Stimulated activated CD4-positive, alpha-beta T cell treated with anti-CD3 and anti-CD28 coated beads, Interleukin-4, amount 100 ng/mL, for 48 hours (primary cell): ENCODE measurements around the gene ATP10A.

Experiments
- DNase-seq, 2 donors: peaks; one replicate each; pipeline ENCODE4 v3.0.0-alpha.2; 2020; ENCODE audit warnings: low read depth in 2 of 2

ATP10A gene

DNA sequence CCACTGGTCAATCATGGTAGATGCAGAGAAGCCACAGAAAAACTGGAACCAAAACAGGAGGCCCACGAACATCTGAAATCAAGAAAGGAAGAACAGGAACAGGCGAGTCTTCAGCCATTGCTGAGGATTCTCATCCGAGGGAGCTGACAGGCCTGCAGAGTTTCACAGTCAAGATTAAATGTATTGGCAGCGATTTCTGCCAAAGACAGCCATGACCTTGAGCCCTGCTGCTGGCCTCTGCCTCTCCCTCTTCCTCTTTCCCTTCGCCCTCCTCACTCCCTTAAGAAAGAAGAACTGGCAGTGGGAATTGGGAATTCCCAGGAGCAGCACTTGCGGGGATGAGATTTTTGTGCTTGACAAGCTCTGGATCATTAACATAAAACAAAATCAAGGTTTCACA lies 179.7 kb downstream of the ATP10A start:
- DNase-seq: no peak

DNA sequence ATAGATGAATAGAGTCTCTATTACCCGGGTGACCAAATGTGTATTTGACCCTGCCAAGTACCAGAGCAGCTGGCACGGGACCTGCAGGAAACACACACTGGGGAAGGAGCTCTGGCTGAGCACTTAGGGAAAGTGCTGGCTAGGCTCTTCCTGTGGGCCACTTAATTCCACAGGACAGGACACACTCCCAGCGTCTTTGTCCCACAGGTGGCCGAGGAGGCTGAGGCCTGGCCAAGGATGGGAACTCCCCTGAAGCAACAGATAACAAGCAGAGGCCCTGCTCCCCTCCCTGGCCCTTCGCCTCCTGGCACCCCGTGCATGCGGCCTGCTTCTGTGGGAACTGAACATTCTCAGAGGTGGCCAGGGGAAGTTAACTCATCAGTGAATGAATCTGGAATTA lies 180.8 kb downstream of the ATP10A start:
- no peak for DNase-seq

DNA sequence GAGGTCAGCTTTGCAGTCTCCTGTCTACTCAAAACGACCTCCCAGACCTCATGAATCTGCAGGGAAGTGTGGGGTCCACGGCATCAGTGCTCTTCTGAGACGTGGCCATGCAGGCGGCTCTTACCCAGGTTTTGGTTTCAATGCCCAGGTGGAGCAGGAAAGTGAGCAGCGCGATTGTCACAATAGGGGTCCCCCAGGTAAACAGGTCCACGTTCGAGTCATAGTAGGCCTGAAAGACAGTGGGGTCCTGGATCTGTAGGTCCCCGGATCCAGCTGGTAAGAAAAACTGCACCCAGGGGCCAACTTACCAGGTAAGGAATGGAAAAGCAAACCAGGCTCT lies 182.5 kb downstream of the ATP10A start:
- no peak for DNase-seq

DNA sequence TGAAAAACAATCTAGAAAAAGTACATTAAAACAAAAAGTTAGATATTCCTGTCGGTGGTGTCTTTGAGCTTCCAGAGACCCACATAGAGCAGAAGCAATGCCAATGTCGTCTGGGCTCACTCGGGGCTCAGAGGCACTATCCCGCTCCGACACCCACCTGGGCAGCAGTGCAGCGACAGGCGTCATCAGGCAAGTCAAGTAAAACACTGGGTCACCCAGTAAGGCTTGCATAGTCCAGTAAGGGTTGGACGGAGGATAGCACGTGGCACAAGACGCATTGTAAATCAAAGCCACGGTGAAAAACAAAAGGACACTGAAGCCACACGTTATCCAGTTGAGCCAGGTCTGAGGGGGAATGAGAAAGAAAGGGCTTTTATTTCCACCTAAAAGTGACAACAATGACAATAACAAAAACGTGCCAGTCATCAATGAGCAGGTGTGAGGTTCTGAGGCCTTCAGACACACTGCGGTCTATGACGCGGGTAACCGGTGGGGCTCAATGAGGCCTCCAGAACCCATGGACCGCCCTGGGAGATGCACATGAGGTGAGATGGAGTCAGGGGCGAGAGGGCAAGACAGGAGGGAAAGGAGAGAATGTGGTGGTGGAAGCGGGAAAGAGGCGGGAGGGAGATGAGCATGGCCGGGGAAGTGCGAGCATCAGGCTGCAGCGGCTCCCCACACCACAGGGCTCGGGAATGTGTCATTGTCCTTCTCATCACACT lies 183.0 kb downstream of the ATP10A start:
- DNase-seq: no peak

DNA sequence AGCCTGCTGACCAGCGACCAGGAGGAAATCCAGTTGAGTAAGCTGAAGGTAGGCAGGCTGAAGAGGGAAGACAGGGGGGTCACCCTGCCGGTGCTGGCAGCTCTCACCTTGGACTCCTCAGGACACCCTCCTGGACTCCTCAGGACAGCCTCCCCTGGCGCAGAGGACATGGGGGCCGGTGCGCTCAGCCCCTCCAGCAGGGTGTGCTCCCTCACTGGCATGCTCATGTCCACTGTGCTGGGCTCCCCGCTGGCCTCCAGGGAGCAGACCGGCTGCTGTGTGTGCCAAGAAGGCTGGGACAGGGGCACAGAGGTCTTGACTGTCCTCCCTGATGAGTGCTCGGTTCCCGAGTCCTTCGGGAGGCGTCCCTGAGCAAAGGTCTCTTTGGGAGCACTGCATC lies 183.6 kb downstream of the ATP10A start:
- no peak for DNase-seq

DNA sequence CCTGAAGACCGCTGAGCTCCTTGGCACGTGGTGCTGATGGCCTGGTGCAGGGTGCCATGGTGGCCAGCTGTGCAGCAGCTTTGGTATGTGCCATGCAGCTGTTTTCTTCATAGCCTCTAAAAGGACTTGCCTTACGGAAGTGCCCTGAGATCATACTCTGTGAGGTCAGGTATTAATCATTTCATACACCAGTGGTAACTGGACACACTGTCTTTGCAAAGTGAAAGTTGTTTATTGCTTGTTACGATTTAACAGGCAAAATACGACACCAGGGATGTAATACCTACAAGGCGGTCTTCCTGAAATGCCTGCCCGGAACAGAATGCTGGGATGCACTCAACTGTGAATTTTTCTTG lies 184.6 kb downstream of the ATP10A start:
- DNase-seq: no peak

DNA sequence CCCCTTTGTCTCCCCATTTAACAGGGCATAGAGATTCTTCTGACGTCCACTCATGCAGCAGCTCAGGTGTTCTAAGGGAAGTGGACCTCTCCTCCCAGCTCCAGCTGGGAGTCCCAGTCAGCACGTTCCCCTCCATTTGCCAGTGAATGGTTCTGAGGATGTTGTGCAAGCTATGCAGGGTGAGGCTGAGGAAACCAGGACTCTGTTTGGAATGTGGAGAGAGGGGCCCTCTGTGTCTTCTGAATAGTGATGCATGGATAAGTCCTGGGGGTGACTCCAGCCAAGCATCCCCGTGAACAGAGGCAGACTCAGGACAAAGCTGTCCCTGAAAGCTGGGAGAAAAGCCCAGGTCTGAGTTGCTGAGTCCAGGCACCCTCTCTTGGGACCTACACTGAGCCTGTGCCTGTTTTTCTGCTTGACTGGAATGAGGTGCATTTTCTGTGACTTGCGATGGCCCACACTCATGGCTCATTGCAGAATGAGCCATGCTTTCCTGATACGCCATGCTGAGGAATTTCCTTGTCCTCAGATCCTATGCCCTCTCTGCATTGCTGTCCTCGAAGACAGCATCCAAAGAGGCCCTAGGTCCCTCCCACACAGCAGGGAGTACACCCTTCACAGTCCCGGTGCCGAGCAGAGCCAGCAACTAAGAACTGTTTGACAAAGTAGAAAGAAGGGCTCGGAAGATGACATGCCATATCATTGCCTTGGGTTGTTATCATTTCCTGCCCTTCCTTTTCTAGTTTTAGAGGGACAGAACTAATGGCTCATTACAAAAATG lies 185.2 kb downstream of the ATP10A start:
- no peak for DNase-seq

DNA sequence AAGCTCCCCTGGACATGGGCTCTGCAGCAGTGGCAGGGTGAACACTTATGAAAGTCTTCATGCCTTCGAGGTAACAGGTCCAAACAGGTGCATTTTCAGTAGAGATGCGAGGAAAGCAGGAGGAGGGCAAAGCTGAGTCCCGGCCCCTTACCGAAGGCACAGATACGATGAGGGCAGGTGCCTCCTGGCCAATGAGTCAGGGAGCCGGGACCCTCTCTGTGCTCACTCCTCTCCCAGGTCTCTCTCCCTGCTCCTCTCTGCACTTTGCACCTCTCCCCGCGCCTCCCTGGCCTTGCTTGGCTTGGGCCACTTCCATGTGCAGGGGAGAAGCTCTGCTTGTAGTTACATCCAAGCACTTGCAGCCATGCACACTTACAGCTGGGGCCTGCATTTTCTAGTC lies 187.1 kb downstream of the ATP10A start:
- no peak for DNase-seq

DNA sequence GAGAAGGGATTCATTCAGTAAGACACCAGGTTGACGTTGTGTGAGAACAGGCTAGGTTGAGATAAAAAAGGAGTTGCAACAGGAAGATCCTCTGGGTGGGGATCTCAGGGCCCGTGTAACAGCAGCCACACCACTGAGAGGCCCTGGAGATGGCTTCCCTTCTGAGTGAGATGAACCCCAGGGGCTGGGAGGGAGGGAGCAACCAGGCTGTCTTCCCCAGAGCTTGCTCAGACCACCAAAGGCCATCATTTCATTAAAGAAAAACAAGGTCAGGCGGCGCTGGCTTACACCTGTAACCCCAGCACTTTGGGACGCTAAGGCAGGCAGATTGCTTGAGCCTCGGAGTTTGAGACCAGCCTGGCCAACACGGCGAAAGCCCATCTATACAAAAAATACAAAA lies 187.7 kb downstream of the ATP10A start:
- DNase-seq: no peak

DNA sequence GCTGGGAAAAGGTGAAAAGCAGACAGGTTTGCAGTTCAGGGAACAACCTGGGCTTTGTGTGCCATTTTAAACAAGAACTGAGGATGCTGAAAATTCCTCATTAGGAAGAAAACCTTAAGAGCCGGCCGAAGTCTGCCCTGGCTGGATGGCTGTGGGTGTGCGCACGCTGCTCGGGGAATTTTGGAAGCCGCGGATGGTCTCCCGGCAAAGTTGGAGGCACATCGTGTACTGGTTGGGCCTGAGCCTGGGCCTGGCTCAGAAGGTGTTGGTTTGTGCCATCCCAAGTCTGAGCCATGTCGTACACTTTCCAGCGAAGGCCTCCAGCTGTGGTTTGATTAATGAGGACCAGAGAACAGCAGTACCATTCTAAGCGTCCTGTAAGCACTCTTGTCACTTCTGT lies 188.2 kb downstream of the ATP10A start:
- DNase-seq: no peak

DNA sequence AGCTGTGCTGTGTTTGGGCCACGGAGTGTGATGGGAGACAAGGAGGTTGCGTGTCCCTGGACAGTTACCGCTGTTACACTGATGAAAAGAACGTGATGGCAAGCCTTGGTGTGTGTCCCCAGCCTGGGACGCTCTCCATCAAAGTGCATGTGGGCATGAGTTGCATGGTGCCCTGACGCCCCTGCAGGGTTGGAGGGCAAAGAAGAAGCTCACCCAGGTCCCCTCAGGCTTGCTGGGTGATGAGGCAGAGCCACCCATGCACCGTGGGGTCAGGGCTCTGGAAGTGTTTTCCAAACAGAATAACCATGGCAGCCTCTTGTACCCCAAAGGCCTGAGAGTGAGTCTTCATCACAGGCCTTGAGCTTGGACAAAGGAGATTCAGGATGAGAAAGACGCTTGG lies 189.2 kb downstream of the ATP10A start:
- no peak for DNase-seq

DNA sequence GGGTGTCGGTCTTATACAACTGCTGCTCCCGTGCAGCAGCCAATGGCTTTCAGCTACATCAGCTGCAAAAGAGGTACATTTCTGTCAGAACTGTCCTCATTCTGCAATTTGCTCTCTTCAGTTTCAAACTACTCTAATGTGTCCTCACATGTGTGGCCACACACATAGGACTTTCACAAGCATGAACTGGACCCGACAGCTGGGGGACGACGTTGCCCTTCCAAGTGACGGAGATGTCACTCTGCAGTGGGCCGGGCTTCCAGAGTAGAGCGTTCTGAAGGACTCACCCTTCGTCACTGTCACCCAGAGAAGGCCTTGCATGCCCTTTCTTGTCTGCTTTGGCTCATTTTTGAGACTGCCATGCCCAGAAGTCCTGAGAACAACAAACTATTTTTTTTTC lies 189.8 kb downstream of the ATP10A start:
- no peak for DNase-seq

DNA sequence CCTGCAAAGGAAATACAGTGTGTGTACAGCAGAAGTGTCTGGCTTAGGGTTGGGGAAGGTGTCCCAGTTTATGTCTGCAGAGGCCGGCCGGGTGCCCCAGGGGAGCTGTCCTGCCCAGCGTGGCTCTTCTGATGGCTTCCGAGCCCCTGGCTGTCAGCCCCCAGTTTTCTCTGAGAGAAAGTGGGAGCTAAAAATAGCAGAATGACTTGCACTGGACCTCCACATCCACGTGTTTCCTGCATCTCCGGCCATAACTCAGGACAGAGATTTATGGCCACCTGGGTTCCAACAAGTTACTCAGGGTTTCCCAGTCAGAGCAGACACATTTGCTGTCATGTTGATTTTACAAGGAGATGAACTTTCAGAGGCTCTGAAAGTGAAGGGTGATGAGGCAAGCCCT lies 192.0 kb downstream of the ATP10A start:
- no peak for DNase-seq

DNA sequence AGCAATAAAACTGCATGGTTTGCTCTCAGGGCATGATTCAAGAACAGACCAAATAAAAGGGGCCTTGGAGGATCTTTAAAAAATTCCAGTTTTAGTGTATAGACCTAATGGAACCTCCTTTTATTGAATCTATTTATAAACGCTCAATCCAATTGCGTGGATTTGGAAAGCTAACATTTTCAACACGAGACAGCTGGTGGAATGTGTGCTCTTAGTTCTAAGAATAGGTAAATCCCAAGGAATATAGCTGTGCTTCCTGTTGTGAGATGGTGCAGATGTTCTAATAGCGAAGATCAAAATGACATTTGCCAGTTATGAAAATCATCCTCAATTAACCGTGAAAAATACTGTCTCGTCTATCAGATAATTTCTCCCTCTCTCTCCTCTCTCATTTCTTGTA lies 192.5 kb downstream of the ATP10A start:
- no peak for DNase-seq

DNA sequence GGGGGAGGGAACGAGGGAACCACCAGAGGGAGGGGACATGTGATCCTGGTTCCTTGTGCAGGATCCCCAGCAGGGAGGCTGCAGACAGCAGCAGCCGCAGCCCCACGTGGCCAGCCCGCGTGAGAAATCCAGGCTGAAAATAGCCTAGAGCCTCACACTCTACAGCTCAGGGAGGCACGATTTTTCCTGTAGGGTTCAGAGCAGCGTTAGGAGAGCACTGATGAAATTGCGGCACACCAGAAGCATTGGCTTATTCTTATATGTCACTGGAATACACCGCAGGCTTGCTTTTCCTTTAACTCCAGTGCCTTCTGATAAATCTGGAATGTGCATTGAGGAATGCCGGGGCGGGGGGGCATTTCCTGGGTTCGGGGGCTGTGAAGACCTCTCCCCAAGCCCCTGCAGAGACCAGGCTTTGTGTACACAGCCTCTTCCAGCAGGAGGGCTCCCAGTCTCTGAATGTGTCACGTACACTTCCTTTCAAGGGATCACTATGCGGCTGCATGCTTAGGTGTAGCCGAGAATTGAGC lies 193.0 kb downstream of the ATP10A start:
- DNase-seq: no peak

DNA sequence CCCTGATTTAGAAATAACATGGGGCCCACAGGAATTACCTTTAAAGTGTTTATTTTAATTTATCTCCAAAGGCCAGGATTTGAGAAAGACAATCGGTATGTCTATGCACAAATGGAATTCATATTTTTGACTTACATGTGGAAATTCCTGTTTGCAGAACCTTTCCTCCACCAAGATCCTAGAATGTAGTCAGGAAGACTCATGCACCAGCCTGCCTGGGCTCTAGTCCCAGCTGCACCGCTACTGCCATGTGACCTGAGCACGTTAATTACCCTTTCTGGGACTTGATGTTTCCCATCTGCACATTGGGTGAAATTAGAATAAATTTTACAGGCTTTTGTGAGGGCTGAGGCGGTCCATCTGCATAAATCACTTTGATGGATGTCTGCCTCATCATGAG lies 194.2 kb downstream of the ATP10A start:
- no peak for DNase-seq

DNA sequence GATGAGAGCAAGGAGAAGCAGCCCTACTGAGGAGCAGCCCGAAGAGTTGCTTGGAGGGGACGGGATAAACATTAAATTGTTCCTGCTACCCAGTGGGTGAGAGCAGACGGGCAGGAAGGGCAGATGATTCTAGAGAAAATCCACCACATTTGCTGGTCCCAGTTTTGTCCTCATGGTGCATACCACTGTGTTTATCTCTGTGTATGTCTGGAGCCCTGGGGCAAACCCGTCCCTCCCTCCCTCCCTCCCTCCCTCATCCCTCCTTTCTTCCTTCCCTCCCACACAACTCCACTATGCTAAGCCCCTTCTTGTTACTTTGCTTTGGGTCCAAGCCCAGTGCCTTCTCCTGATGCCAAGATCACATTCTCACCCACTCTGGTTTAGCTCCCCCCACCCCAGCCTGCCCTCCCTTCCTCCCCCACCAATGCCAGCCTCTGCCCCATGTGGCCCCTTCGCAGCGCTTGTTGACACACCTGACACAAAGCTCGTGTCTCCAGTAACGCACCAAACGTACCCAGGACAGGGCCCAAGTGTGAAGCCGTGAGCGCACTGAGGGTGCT lies 194.8 kb downstream of the ATP10A start:
- DNase-seq: no peak

DNA sequence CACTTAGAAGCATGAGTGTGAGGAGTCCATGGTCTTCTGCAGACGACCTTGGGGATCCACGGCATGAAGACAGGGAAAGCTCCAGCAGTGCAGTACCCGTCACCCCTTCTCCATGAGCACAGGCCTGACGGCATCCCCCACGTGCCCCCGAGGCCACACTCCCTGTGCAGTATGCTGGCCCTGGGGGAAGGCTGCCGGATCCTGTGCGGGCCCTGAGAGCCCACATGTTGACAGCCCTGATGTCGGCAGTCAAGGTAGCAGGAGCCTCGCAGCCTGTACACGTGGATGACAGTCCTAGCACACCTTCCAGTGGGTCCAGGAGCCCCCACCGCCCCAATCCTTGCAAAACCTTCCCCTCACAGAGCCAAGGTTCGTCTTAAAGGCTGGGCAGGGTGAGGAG lies 195.3 kb downstream of the ATP10A start:
- DNase-seq: no peak

DNA sequence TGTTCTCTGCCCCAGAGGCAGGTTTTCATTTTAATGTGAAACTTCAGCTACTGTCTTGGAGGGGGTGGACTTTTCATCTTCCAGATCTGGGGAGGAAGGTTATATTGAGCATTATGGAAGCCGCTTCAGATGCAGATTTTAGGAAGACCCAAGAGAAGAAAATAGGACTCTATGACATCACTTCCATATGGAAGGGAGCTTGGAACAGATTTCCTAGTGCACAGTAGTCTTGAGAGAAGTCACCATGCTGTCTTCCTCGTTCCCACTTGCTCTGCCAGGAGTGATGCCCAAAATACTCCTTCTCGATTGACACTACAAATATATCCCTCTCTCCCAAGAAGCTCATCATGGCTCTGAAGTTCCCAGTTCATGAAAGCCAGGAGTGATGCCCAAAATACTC lies 197.2 kb downstream of the ATP10A start:
- DNase-seq: no peak

DNA sequence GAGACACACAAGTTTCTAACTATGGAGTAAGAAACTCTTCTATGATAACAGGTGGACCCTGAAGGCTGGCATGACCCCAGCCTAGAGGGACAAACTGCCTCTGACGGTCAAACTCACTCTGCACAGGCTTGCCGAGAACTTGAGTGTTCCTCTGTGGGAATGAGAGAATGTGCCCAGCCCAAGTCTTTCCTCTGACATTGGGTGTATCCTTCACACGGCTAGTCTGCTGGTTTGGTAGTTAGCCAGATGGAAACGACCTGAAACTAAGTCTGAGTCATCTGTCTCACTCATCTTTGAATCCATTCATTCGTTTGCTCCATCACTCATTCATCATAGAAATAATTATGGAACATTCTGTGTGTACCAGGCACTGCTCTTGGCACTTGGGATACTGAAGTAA lies 198.4 kb downstream of the ATP10A start:
- DNase-seq: no peak

DNA sequence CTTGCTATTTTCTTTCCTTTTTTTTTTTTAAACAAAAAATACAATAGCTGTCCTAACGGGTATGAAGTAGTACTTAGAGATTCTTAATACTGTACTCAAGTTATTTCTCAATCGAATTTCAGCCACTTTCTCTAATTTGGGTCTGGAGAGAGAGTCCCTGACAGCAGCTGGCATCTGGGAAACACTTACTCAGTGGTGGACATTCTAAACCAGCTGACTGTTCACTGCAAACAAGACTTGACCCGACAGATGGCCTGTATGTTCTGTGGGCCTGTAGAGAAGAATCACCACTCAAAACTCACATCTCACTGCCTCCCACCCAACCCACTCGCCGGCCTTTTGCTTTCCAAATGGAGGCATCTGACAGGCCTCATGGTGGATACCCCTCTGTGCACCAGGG lies 199.6 kb downstream of the ATP10A start:
- DNase-seq: no peak

DNA sequence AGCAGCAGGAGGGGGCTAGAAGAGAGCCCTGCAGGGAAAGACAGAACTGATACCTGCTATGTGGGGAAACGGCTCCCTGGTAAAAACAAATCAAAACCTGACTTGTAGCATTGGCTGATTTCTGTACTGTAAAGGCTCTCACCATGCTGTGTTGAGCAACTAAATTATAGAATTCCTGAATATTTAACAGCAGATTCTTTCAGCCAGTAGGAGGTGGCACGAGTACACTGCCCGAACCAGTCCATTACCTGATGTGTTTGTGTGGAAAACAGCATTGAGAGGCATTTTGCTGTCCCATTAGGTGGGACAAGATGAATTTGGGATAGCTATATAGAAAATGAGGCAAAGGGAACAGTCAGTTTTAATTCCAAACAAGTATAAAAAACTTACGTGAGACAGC lies 201.2 kb downstream of the ATP10A start:
- no peak for DNase-seq

DNA sequence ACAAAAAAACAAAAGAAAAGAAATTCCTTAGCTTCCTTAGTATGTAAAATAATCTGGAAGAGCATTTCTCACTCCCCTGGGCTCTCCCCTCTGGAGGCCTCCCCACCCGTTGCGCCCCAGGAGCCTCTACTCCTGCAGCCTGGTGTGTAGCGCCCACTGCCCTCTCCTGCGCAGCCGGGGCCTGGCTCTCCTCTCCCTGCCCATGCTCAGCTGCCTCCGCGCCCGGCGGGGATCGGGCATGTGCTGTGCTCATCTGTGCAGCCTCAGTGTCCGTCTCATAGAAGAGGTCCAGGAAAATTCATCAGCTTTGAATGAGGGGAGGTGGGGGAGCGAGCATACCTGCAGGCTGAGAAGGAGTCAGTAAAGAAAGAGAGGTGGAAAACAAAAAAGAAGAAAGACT lies 203.9 kb downstream of the ATP10A start:
- no peak for DNase-seq
